Caki2 (cell line): Measurements from ENCODE around the gene TMEM41B. TPM values are rescaled to one million over a fixed set of nuclear protein-coding genes. Genes with fewer than 3 reads are reported as not detected.
"Not testable (repeated sequence)": the region's sequence is repeated elsewhere in the genome, so short reads cannot be mapped to it uniquely, and the experiment has no call there.

ENCODE experiments used
- DNase-seq: peaks from one replicate; pipeline ENCODE4 v3.0.0-alpha.2; 2015; ENCODE audit warnings: low read depth
- in situ Hi-C: cut with HindIII; loops from 2 replicates; pipeline ENCODE4 v1.10.0; 2016; ENCODE audit warnings: low sequenced_read_pairs, low pct_unique_long_range_greater_than_20kb, mixed read lengths
- total RNA-seq: library from RNA; depleted of rRNA; stranded (reverse); fragments of >200 nt; shearing (Covaris generic); gene quantifications from 2 replicates; pipeline ENCODE4 v1.2.3, GENCODE V29; 2014; ENCODE audit warnings: low replicate concordance

The TMEM41B gene
- total RNA-seq, 1 experiment from 2014 or later = 50.6 TPM

DNA sequence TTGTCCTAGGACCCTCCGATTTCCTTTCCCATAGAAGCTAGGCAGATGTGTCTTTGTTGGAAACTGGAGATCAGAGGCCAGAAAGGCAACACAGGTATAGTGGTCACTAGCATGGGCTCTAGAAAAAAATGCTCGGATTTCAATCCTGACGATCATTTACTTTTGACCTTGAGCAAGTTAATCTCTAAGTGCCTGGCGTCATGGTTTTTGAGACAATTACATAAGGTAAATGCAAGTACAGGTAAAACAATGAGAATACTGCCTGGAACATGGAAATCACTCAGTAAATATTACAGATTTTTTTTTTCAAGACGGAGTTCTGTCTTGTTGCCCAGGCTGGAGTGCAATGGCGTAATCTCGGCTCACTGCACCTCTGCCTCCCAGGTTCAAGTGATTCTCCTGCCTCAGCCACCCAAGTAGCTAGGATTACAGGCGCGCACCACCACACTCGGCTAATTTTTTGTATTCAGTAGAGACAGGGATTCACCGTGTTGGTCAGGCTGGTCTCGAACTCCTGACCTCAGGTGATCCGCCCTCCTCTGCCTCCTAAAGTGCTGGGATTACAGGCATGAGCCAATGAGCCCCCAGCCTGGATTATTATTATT is 48.2 kb downstream of the TMEM41B start:
- in situ Hi-C loops = no loop called here
- DNase-seq = no peak

- in situ Hi-C loops = no loop called here
- peak; percentile 85 for DNase-seq
Measured at GRCh38 chr11:9265211-9266131, 48.9 kb downstream of the TMEM41B start, which contains the start of gene DENND5A. DENND5A (minus strand) TSS chr11:9265350; CDS start chr11:9265069, 281 bp downstream.

DNA sequence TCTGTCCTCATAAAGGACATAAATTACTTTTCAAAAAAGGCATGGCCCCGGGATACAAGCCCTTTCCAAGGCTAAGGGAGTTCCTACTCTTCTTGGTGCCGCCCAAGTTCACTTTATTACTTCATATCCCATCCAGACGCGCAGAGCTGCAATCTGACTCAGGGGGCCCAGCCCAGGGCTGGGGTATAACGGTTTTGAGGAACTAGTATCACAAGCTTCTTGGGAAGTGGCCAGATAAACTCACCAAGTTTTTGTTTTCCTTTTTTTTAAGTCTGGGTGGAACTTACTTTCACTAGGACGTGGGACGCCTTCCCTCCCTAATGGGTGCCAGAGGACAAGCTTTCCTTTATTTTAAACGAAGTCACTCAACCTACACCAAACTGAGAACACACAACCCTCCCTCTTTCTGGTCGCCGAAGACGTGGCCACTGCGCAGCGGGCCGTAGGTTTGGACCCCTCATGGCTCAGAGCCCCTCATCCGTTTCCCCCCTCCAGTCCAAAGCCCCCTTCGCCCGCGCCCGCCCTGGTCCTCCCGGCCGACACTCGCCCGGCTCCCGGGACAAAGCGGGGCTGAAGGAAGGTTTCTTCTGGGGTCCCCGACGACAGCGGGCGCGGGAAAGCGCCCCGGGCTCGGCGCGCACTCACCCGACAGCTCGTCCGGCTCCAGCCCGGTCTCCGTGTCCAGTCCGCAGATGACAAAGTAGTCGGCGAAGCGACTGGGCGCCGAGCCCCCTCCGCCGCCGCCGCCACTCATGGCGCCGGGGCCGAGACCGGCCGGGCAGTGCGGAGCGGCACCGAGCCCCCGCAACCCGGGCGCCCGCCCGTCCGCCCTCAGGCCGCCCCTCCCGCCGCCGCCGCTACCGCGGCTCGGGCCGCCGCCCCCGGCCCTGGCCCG is 49.8 kb downstream of the TMEM41B start:
- DNase-seq = peak; percentile 59

DNA sequence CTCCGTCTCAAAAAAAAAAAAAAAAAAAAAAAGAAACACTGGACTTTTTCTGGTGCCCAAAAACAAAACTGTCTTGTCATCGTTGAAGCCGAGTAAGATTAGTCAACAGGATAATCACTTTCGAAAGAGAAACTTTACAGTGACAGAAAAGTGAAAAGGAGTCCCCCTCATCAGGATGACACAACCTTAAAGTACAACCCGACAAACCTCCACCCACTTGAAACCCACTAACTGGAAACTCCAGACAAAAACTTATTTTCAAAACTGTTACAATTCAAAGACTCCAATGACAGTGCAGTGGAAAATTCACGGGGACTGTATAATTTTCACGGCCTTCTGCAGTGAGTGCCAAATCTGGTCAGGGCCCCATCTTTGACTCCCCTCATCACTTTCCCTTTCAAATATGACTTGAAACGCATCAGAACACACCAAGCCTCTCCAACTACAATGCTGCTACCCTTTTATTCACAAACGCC is 50.5 kb downstream of the TMEM41B start:
- peak; percentile 64 for DNase-seq
- in situ Hi-C loops = no loop called here

More for the DNA sequence above, 49.8 kb downstream of the TMEM41B start:
- in situ Hi-C loops = no loop called here

GRCh38 chr11:9260838-9261146 is 53.6 kb downstream of the TMEM41B start:
- DNase-seq, in situ Hi-C loops: not testable (repeated sequence)

- in situ Hi-C loops = no loop called here
Measured at GRCh38 chr11:9259981-9260837, 54.2 kb downstream of the TMEM41B start.

DNA sequence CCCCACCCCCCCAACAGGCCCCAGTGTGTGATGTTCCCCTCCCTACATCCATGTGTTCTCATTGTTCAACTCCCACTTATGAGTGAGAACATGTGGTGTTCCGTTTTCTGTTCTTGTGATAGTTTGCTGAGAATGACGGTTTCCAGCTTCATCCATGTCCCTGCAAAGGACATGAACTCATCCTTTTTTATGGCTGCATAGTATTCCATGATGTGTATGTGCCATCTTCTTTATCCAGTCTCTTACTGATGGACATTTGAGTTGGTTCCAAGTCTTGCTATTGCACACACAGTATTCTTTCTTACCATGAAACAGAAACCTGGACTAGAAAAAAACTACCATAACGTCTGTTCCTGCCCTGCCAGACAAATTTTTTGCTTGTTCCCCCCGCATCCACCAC is 56.1 kb downstream of the TMEM41B start:
- DNase-seq, in situ Hi-C loops: not testable (repeated sequence)

More at GRCh38 chr11:9259981-9260837, 54.2 kb downstream of the TMEM41B start:
- no peak for DNase-seq

DNA sequence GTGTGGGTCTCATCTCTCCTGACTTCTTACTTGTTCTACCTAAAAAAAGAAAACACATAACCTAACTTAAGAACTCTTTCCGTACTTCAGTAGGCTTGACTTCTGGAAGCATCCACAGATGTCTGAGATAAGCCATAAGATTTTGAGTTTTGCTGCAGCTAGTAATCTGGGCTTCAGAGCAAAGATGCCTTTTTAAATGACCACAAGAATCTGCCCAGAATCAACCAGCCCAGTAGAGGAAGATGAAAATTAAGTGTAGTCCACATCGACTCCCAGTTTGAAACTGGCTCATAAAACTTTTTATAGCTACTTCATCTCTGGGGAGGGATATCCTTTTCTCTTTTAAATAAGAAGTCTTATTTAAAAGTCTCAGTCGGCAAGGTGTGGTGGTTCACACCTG is 60.0 kb downstream of the TMEM41B start:
- no peak for DNase-seq
- in situ Hi-C loops = no loop called here

DNA sequence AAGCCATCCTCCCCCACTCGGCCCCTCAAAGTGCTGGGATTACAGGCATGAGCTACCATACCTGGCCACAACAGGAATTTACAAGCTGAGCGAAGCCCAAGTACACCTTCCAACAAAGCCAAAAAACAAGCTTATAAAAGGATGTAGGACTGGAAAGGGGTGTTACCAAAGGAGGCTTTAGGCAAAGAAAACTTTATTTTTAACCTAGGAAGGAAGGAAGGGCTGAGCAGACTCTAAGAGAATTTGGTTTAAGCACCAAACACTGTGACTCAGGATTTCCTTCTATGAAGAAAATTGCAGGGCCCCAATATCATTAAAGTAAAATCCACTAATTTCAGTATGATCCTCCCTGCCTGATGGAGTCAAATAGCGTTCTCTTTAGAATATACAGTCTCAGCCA is 61.3 kb downstream of the TMEM41B start:
- DNase-seq = no peak
- in situ Hi-C loops = no loop called here

GRCh38 chr11:9251311-9251710 is 63.1 kb downstream of the TMEM41B start:
- in situ Hi-C loops = no loop called here
- no peak for DNase-seq

DNA sequence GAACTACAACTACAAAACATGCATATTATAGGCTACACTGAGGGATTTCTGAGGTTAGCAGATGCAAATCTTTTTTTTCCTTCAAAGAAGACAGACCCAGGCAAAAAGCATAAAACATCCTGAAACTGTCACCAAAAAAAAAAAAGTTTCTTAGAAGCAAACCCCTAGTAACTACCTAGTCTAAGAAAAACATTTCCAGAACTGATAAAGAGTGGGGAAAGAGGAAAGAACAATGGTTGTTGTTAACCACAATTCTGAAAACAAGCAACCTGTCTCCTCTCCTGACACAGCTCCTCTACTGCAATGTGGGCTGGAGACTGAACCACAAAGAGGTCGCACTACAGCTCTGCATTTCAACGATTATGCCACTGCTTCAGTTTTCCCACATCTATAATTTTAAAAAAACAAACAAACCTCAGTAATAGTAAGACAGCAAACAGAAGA is 64.2 kb downstream of the TMEM41B start:
- no peak for DNase-seq
- in situ Hi-C loops = no loop called here

DNA sequence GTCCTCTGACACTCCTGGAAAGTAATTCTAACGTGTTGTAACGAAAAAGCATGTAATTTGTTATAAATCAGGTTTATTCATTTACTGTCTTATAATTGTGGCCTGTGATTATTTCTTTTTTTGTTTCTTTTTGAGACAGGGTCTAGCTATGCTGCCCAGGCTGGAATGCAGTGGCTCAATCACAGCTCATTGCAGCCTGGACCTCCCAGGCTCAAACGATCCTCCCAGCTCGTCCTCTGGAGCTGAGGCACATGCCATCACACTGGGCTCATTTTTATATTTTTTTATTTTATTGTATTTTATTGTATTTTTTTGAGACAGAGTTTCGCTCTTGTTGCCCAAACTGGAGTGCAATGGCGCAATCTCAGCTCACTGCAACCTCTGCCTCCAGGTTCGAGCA is 65.1 kb downstream of the TMEM41B start:
- in situ Hi-C loops = no loop called here
- no peak for DNase-seq

DNA sequence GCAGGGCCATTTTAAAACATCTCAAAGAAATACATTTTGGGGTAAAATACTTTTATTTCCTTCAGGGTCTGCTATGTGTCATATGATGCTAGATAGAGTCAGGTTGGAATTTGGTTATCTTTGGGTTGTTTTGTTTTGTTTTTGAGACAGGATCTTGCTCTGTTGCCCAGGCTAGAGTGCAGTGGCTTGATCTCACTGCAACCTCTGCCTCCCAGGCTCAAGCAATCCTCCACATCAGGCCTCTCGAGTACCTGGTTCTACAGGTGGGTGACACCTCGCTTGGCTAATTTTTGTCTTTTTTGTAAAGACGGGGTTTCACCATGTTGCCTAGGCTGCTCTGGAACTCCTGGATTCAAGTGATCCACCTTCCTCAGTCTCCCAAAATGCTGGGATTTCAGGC is 66.5 kb downstream of the TMEM41B start:
- in situ Hi-C loops = no loop called here

DNA sequence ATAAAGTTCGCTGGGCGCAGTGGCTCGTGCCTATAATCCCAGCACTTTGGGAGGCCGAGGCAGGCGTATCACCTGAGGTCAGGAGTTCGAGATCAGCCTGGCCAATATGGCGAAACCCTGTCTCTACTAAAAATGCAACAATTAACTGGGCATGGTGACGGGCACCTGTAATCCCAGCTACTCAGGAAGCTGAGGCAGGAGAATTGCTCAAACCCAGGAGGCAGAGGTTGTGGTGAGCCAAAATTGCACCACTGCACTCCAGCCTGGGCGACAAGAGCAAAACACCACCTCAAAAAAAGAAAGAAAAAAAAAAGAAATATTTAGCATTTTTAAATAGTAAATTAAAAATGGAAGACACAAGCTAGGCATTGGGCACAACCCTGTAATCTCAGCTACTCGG is 78.2 kb downstream of the TMEM41B start:
- DNase-seq, in situ Hi-C loops: not testable (repeated sequence)

More for the DNA sequence above, 66.5 kb downstream of the TMEM41B start:
- no peak for DNase-seq

- DNase-seq = no peak
- in situ Hi-C loops = no loop called here
Measured at GRCh38 chr11:9232482-9232881, 81.9 kb downstream of the TMEM41B start.

DNA sequence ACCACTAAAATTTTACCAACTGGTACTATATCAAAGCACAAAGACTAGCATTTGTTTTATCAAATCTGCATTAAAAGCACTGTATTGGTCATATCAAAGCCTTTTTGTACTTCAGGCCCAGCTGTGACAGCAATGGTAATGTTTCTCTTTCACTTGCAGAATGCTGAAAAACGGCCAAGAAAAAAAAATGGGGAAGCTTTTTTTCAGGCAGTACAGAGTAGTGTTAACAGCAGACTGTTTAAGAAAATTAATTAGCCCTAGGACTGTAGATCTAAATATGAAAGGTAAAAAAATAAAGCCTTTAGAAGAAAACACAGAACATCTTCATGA is 82.6 kb downstream of the TMEM41B start:
- DNase-seq = no peak
- in situ Hi-C loops = no loop called here
